GM21737 (cell line): ENCODE results near the gene TMEM87A.

Experiments used
- ATAC-seq: cut with Tn5 transposase; IDR thresholded peaks from one replicate; pipeline ENCODE4 v1.9.1; 2021; ENCODE audit warnings: mild to moderate bottlenecking, moderate library complexity; ENCODE audit not compliant: unreplicated experiment

The TMEM87A gene

GRCh38 chr15:42207674-42208579, 65.3 kb downstream of the TMEM87A start, which contains the start of gene VPS39:
Gene VPS39, minus strand, starts transcription at chr15:42208304. Its CDS starts 151 bp downstream, at chr15:42208153.
- peak; percentile 84 for ATAC-seq

DNA sequence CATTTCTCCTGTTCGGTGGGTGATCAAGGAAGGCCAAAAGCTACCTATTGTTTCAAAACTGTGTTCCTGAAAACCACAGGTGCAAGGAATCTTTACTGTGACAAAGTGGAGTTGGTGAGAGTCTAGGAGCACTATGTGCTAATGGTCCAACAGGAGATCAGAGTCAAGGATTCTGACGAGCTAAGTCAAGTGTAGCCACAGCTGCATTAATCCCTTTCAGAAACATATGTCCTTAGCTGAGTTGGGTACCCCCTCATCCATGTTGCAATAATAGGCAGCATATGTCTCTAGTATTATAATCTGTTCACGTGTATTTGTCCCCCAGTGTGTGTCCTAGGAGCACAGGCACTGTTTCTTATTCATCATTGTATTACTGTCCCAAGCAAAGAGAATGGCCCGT, 66.8 kb downstream of the TMEM87A start:
- no peak for ATAC-seq

GRCh38 chr15:42203891-42204290, 69.3 kb downstream of the TMEM87A start:
- ATAC-seq: no peak

DNA sequence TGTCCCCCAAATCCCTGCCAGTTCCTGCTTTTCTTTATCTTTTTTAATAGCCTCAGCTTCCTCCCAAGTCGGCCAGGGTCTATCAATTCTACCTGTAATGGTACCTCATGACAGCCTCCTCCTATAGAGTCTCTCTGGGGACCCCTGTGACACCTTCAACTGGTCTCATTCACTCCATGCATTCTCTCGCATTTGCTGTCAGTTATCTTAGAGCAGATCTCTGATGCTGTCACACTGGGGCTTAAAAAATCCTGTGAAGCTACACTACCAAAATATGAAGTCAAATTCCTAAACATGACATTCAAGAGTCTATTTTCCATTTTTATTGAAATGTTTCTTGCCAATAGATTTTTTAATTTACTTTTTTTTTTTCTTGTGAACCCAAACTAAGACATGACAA, 70.6 kb downstream of the TMEM87A start:
- no peak for ATAC-seq

DNA sequence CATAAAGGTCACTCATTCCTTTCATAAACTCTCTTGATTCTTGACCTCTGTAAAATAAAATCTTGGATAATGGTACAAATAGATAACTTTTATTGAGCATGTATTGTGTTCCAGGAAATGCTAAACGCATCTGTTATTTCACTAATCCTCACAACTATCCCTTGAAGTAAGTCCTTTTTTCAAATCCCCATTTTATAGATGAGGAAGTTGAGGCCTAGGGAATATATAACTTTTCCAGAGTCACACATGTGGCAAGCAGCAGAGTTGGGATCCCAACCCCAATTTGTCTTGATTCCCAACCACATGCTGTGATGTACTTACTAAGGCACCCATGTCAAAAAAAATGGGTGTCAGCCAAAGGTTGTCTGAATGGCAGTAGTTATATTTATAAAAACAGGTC, 71.4 kb downstream of the TMEM87A start:
- ATAC-seq: no peak

DNA sequence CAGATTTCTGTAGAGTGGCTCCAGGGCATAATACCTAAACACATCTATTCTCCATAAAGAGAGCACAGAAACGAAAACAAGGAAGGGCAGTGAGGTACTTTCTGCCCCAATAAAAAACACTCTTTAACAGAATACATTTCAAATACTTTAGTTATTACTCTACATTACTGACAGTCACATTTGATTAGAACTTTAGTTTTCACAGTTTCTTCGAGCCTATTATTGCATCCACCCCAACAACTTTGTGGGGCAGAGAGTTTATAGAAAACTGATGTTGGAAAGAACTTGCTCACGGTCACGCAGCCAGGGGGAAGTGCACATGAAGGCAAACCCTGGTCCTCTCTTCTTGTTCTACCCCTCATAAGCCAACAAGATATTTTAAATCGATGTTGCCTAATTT, 74.1 kb downstream of the TMEM87A start:
- no peak for ATAC-seq

DNA sequence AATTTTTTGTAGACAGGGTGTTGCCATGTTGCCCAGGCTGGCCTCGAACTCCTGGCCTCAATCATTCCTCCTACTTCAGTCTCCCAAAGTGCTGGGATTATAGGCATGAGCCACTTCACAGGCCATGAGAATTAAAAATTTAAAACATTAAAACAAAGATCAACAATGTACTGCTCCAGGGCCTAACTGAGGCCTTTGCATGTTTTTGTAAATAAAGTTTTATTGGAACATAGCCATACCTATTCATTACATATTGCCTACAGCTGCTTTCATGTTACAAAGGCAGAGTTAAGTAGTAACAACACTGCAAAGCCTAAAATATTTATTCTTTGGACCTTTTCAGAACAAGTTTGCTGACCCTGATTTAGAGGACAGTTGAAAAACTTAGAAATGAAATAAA, 74.7 kb downstream of the TMEM87A start:
- ATAC-seq: no peak

DNA sequence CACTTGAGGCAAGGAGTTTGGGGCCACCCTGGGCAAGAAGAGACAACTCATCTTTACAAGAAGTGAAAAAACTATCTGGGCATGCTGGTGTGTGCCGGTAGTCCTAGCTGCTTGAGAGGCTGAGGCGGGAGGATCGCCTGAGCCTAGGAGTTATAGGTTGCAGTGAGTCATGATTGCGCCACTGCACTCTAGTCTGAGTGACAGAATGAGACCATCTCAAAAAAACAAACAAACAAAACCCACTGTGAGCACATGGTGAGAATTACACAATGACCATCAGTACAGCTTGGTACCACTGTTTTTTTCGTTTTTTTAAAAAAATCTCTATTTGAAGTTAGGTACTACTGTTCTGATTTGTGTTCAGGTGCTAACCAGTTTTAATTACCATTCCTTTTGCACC, 78.7 kb downstream of the TMEM87A start:
- no peak for ATAC-seq

DNA sequence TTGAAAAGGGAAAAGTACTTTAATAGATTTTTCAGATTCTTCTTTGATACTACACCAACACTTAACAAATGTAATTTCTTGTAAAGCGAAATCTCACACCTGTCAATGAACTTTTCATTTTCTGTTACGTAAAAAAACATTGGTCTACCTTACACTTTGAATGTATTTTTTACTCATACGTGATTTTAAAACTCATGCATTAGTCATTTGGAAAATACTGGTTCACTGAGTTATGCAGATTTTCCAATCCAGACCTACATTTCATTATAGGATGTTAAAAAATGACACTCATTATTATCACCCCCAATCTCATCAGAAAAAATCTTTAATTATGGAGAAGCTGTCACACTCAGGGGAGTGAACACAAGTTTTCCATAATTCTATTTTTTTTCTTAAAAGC, 79.8 kb downstream of the TMEM87A start:
- no peak for ATAC-seq

DNA sequence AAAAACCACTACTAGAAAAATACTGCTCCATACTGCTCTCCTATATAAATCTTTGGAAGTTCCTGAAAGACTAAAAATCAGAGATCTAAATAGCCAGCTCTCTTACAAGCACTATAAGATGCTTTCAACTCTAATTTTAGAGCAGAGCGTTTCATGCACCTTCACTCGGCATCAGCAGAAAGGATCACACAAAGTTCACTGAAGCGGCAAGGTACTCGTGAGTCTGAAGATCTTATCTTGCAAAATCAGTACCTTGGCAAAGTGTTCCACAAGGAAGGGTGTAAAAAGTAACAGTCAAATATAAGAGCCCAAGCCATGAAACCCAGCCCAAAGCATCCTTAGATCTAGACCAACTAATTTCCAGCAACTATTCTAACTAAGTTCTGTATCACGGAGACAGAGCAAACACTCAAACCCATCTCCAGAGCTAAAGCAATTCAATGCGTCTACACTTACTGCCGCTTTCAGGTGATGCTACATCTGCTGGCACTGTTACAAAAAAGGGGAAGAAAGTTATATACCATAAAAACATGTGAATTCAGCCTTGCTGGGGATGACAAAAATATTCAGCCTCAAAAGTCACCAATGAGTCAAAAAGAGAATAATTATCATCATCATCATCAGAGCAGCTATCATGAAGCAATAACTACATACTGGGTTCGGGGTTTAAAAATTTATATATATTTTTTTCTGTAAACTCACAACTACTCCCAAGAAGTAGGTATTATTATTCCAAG, 81.5 kb downstream of the TMEM87A start:
- ATAC-seq: no peak

- no peak for ATAC-seq
Measured at GRCh38 chr15:42190370-42190769, 82.9 kb downstream of the TMEM87A start.

DNA sequence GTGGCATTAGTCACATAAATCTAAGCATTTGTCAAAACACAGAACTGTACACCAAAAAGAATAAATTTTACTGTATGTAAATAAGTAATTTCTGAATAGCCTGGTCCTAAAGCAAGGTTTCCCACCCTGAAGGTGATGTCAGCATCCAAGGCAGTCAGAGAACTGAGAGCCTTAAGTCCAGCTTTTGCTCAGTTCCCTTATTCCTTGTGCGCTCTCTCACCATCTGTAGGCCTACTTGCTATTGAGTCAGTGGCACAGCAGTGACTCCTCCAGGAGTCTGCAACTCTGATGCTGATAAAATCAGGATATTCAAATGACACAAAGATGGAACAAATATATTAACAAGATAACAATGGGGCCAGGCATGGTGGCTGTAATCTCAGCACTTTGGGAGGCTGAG, 87.4 kb downstream of the TMEM87A start:
- no peak for ATAC-seq

DNA sequence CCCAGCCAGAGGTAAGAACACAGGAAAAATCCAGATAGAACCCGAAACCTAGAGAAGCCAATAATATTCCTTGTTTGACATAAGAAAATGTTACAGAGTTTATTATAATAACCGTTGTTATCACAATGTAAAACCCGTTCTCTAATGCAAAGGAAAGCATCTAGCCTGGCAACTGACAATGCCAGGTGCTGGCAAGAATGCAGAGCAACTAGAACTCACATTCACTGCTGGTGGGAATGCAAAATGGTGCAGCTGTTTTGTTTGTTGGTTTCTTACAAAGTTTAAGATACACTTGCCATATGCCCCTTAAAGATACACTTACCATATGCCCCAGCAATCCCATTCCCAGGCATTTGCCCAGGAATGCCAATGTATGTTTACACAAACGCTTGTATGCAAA, 88.5 kb downstream of the TMEM87A start:
- ATAC-seq: no peak

DNA sequence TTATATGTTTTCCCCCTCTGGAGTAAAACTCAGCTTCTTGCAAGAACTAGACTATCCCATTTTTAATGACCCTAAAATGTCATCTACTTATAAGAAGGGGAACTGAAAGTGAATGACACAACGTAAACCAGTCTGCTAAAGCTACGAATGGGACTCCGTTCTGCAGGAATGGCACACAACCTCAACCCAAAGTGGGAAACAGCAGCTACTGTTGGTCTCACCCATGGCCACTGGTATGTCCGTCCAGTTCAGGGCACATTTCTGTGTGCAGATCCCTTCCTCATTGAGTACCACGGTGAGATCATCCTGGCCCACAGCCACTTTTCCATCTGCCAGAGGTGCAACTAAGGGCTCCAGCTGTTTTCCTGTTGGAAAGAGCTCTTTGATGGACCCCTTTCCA, 88.9 kb downstream of the TMEM87A start:
- no peak for ATAC-seq

DNA sequence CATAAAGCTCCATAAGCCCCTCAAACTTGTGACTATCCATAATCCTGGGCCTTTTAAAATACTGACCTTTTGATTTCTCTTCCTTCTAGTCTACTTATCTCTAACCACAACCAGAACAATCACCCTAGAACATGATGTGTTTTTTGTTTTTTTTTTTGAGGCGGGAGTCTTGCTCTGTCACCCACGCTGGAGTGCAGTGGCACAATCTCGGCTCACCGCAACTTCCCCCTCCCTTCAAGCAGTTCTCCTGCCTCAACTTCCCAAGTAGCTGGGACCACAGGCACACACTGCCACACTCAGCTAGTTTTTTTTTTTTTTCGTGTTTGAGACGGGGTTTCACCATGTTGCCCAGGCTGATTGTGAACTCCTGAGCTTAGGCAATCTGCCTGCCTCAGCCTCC, 90.3 kb downstream of the TMEM87A start:
- no peak for ATAC-seq

DNA sequence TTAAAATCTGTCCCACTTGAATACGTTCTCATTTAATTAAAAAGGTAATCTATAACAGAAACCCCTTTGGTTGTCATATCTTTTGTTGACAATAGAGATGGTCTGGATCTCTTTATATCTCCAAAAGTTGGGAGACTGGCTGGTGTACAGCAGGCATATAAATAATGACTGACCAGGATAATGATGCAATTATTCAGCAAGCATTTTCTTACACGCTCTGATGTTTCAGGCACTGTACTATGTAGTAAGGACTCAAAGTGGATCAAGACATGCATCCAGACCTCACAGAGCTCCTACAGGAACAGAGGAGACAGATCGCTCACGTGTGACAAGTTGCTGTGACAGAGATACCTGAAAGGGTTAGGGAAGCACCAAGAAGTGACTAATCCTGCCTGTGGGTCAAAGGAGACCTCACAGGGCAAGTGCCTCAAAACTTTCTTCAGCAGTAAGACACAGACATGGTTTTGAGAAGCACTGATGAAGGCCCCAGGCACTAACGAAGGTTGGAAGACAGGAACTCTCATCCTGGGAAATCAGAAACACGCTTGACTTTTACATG, 90.8 kb downstream of the TMEM87A start:
- no peak for ATAC-seq

DNA sequence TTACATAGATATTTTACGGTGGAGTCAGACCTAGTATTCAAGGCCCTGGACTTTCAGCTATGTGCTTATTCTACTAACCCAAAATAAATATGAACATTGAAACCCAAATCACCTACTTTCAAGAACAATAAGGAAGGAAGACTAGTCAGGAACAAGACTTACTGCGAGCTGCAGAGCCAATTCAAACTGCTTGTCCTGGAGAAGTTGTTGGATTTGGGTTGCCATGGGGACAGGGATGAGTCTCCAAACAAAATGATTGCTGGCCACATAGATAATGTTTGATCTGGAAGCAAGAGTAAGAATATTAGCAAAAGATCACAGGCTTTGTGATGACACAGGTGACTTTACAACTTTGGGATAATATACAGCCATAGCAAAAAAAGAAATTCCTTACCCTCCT, 95.2 kb downstream of the TMEM87A start:
- no peak for ATAC-seq

- no peak for ATAC-seq
Measured at GRCh38 chr15:42175671-42176070, 97.6 kb downstream of the TMEM87A start.

DNA sequence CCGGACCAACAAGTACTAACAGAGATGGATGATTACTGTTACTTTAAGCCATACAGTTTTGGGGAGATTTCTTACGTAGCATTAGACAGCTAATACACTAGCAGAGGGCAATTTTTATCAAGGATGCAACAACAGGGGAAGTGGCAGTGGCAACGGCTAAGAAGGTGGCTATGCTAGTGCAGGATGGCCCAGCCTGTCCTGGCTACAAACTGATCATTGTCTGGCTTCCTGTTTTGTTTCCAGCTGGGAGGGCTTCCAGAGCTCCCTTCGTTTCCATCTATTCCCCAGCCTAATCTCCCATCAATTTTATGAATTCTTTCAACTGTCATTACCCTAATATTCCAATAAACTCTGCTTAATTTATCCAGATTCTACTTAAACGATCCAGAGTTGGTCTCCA, 100.8 kb downstream of the TMEM87A start:
- no peak for ATAC-seq

DNA sequence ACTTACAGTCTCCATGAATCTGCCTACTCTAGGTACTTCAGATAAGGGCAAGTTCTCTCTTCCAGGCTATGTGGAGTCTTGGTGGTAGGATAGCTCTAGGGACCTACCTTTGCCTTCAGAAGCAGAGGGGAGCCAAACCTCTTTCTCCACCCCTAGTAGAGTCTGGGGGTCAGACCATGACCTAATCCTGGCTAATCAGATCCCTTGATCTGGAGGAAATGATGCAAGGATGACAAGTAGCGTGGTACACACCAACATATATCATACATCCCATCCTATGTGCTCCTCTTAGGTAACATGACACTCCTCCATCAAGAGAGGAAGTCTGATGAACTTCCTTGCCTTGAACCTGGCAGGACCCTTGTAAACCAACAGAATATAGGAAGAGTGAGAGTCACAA, 101.4 kb downstream of the TMEM87A start:
- no peak for ATAC-seq

DNA sequence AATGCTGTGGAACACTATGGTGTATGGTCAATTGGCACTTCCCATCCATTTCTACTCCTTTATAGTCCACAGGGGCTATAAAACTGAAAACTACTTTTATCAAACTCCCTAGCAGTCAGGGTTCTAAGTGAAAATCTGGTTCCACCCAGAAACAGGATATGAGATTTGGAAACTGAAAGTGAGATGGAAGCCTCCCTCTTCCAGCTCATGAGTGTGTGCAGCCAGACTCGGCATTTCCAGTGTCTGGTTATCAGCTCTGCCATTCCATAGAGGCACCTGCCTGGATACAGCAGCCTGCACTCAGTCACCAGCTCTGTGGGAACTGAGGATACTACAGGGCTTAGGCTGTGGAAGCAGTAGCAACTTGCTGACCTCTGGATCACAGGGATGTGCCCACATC, 102.1 kb downstream of the TMEM87A start:
- ATAC-seq: no peak
